MM.1S (cell line): Measurements from ENCODE around the gene ARRDC2.

Source experiments
- DNase-seq: peaks from one replicate; pipeline ENCODE4 v3.0.0-alpha.2; 2015
- H2AFZ ChIP-seq: fragments of 300-600 bp; sonication (generic); 2 replicates; pipeline ENCODE4 v1.6.0; 2016; ENCODE audit warnings: antibody characterized with exemption, low read length
- H3F3A ChIP-seq: fragments of 300-600 bp; sonication (generic); 2 replicates; pipeline ENCODE4 v1.6.1; 2016; ENCODE audit warnings: mild to moderate bottlenecking, antibody characterized with exemption, low read length, moderate library complexity, mixed read lengths; ENCODE audit not compliant: insufficient read depth
- H3K27ac ChIP-seq: fragments of 300-600 bp; sonication (generic); 2 replicates; pipeline ENCODE4 v1.5.1; 2016; ENCODE audit warnings: mild to moderate bottlenecking, low read length
- H3K27me3 ChIP-seq: fragments of 300-600 bp; sonication (generic); replicated peaks from 2 replicates; pipeline ENCODE4 v1.6.0; 2016; ENCODE audit warnings: low read length; ENCODE audit not compliant: insufficient read depth
- H3K36me3 ChIP-seq: fragments of 300-600 bp; sonication (generic); replicated peaks from 2 replicates; pipeline ENCODE4 v1.6.1; 2016; ENCODE audit warnings: mild to moderate bottlenecking, low read length, mixed read lengths; ENCODE audit not compliant: insufficient read depth
- H3K4me1 ChIP-seq: fragments of 300-600 bp; sonication (generic); 2 replicates; pipeline ENCODE4 v1.6.1; 2016; ENCODE audit warnings: low read length, mixed read lengths
- H3K4me2 ChIP-seq: fragments of 300-600 bp; sonication (generic); 2 replicates; pipeline ENCODE4 v1.6.0; 2016; ENCODE audit warnings: low read depth, low read length
- H3K4me3 ChIP-seq: fragments of 300-600 bp; sonication (generic); 2 replicates; pipeline ENCODE4 v1.5.1; 2016; ENCODE audit warnings: low read length, mixed read lengths
- H3K79me2 ChIP-seq: fragments of 300-600 bp; sonication (generic); 2 replicates; pipeline ENCODE4 v1.6.1; 2016; ENCODE audit warnings: mixed run types, low read length, mixed read lengths
- H3K9ac ChIP-seq: fragments of 300-600 bp; sonication (generic); 2 replicates; pipeline ENCODE4 v1.6.1; 2016; ENCODE audit warnings: low read length, mixed read lengths
- H3K9me2 ChIP-seq: fragments of 300-600 bp; sonication (generic); replicated peaks from 2 replicates; pipeline ENCODE4 v1.6.1; 2016; ENCODE audit warnings: mild to moderate bottlenecking, low read length, mixed read lengths; ENCODE audit not compliant: insufficient read depth
- H3K9me3 ChIP-seq: fragments of 300-600 bp; sonication (generic); replicated peaks from 2 replicates; pipeline ENCODE4 v1.6.1; 2016; ENCODE audit warnings: mild to moderate bottlenecking, low read length, mixed read lengths; ENCODE audit not compliant: insufficient read depth
- H4K20me1 ChIP-seq: fragments of 300-600 bp; sonication (generic); 2 replicates; pipeline ENCODE4 v1.6.1; 2016; ENCODE audit warnings: mild to moderate bottlenecking, low read length, moderate library complexity, mixed read lengths; ENCODE audit not compliant: insufficient read depth
- CTCF ChIP-seq: fragments of 300-600 bp; sonication (generic); IDR thresholded peaks from 2 replicates; pipeline ENCODE4 v1.5.1; 2016; ENCODE audit warnings: antibody characterized with exemption, low read length, mixed read lengths
- EZH2 ChIP-seq: fragments of 300-600 bp; sonication (generic); optimal IDR thresholded peaks from 2 replicates; pipeline ENCODE3; 2017; ENCODE audit warnings: low read depth, mild to moderate bottlenecking, antibody characterized with exemption, low read length, mixed read lengths
- EZH2phosphoT487 ChIP-seq: fragments of 300-600 bp; sonication (generic); IDR thresholded peaks from 2 replicates; pipeline ENCODE4 v1.6.1; 2018; ENCODE audit warnings: antibody characterized with exemption, low read length

ARRDC2 gene

GRCh38 chr19:18053576-18054219 lies 45.7 kb downstream of the ARRDC2 start:
- Histone ChIP-seq H3K9me2 (no peaks in the 10 kb centered on the region), H3K36me3 (no peaks in the 10 kb centered on the region), H3K27ac (no peak overlapping the region), H3F3A (no peaks in the 10 kb centered on the region), H3K79me2 (no peaks in the 10 kb centered on the region), H2AFZ (no peak overlapping the region), H3K4me3 (no peak overlapping the region), H3K9me3 (no peaks in the 10 kb centered on the region), H3K9ac (no peak overlapping the region), H3K4me1 (0 out of 2 replicates have a peak, but pooled peaks cover 2% of the 10 kb centered on the region), H4K20me1 (no peaks in the 10 kb centered on the region), H3K27me3 (peaks cover 83% of the 10 kb centered on the region), H3K4me2 (no peak overlapping the region)
- DNase-seq, result no peak
- TF ChIP-seq EZH2phosphoT487 (no peak), CTCF (no peak), EZH2 (no peak)

DNA sequence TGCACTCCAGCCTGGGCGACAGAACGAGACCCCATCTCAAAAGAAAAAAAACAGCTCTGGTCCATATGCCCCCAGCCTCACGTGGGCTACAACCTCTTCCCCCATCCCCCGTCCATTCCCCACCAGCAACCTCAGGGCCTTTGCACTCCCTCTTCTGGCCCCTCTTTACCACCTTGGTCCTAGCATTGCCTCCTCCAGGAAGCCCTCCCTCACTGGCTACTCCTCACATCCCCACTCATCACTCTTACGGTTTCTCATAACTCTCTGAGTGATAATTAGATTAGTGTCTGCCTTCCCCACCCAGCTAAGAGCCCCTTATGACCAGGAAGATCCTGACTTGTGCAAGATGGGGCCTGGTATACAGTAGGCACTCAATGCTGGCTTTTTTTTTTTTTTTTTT lies 48.0 kb downstream of the ARRDC2 start:
- Histone ChIP-seq H4K20me1 (no peaks in the 10 kb centered on the region), H3K79me2 (no peaks in the 10 kb centered on the region), H3F3A (no peaks in the 10 kb centered on the region), H2AFZ (no peak overlapping the region), H3K27ac (no peak overlapping the region), H3K4me1 (0 out of 2 replicates have a peak, but pooled peaks cover 2% of the 10 kb centered on the region), H3K4me3 (no peak overlapping the region), H3K4me2 (no peak overlapping the region), H3K9ac (no peak overlapping the region), H3K9me3 (no peaks in the 10 kb centered on the region), H3K36me3 (no peaks in the 10 kb centered on the region), H3K9me2 (no peaks in the 10 kb centered on the region), H3K27me3 (peaks cover 61% of the 10 kb centered on the region)
- DNase-seq, result no peak
- TF ChIP-seq EZH2, result no peak

DNA sequence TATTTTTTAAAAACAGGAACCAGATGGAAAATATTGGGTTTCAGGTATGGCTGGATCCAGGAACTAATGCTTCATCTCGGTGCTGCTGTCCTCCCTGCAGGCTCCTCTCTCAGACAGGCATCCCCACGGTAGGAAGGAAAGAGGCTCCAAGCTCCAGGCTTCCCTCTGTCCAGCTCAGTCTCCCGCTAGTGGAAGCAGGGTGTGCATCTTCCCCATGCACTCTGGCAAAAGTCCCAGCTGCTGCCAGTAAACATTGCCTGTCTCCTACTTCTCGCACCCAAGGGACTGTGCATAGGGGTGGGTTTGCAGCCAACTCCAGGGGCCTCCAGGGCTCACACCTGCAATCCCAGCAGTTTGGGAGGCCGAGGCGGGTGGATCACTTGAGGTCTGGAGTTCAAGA lies 49.6 kb downstream of the ARRDC2 start:
- Histone ChIP-seq H3K4me1 (0 out of 2 replicates have a peak, but pooled peaks cover 2% of the 10 kb centered on the region), H3K79me2 (no peaks in the 10 kb centered on the region), H3K9me2 (no peaks in the 10 kb centered on the region), H3K4me3 (no peak overlapping the region), H3K4me2 (no peak overlapping the region), H4K20me1 (no peaks in the 10 kb centered on the region), H3K9me3 (no peaks in the 10 kb centered on the region), H3K27ac (no peak overlapping the region), H3F3A (no peaks in the 10 kb centered on the region), H3K36me3 (no peaks in the 10 kb centered on the region), H3K27me3 (peaks cover 46% of the 10 kb centered on the region), H2AFZ (no peak overlapping the region), H3K9ac (no peak overlapping the region)
- TF ChIP-seq CTCF, result no peak
- no peak for TF ChIP-seq EZH2
- no peak for TF ChIP-seq EZH2phosphoT487
- DNase-seq, result no peak
